MG63 (cell line): ENCODE results near the gene ARID3A. TPM values are rescaled to one million over a fixed set of nuclear protein-coding genes. Genes with fewer than 3 reads are reported as not detected.
A peak's percentile ranks its signal among the peaks of the same experiment; 100 is the strongest.

Source experiments
- DNase-seq: peaks from one replicate; pipeline ENCODE4 v3.0.0-alpha.2; 2020
- H3K27me3 ChIP-seq: fragments of 250-450 bp; sonication (Bioruptor Pico); 2 replicates; pipeline ENCODE4 v1.5.1; 2020; ENCODE audit warnings: mild to moderate bottlenecking, moderate library complexity
- H3K36me3 ChIP-seq: fragments of 250-450 bp; sonication (Bioruptor Pico); 2 replicates; pipeline ENCODE4 v1.5.1; 2020; ENCODE audit warnings: mild to moderate bottlenecking, moderate library complexity
- H3K4me3 ChIP-seq: fragments of 250-450 bp; sonication (Bioruptor Pico); 2 replicates; pipeline ENCODE4 v1.5.1; 2020; ENCODE audit warnings: mild to moderate bottlenecking, moderate library complexity
- H3K9me3 ChIP-seq: fragments of 250-450 bp; sonication (Bioruptor Pico); 2 replicates; pipeline ENCODE4 v1.5.1; 2020; ENCODE audit warnings: mild to moderate bottlenecking, moderate library complexity
- total RNA-seq: library from RNA; depleted of rRNA; stranded (reverse); fragments of >200 nt; shearing (Covaris generic); gene quantifications from 2 replicates; pipeline ENCODE4 v1.2.3, GENCODE V29; 2014; ENCODE audit warnings: low replicate concordance

ARID3A gene
- total RNA-seq, 1 experiment from 2014 or later, result 6.6 TPM

- H3K36me3 ChIP-seq, result peaks cover 11% of the 10 kb centered on the region
These were observed 68.1 kb downstream of the ARID3A start for GRCh38 chr19:993831-994393.

GRCh38 chr19:994516-994915, 68.7 kb downstream of the ARID3A start:
- no peak for DNase-seq
- Histone ChIP-seq H3K4me3 (no peak overlapping the region), H3K36me3 (peaks cover 11% of the 10 kb centered on the region), H3K9me3 (no peaks in the 10 kb centered on the region), H3K27me3 (peaks cover 7% of the 10 kb centered on the region)

More at GRCh38 chr19:993831-994393, 68.1 kb downstream of the ARID3A start:
- Histone ChIP-seq H3K4me3 (no peak overlapping the region), H3K9me3 (no peaks in the 10 kb centered on the region), H3K27me3 (peaks cover 1% of the 10 kb centered on the region)
- no peak for DNase-seq

- DNase-seq, result no peak
- Histone ChIP-seq H3K27me3 (peaks cover 9% of the 10 kb centered on the region), H3K36me3 (peaks cover 11% of the 10 kb centered on the region), H3K9me3 (no peaks in the 10 kb centered on the region), H3K4me3 (no peak overlapping the region)
These were observed 69.4 kb downstream of the ARID3A start for GRCh38 chr19:995051-995827.

DNA sequence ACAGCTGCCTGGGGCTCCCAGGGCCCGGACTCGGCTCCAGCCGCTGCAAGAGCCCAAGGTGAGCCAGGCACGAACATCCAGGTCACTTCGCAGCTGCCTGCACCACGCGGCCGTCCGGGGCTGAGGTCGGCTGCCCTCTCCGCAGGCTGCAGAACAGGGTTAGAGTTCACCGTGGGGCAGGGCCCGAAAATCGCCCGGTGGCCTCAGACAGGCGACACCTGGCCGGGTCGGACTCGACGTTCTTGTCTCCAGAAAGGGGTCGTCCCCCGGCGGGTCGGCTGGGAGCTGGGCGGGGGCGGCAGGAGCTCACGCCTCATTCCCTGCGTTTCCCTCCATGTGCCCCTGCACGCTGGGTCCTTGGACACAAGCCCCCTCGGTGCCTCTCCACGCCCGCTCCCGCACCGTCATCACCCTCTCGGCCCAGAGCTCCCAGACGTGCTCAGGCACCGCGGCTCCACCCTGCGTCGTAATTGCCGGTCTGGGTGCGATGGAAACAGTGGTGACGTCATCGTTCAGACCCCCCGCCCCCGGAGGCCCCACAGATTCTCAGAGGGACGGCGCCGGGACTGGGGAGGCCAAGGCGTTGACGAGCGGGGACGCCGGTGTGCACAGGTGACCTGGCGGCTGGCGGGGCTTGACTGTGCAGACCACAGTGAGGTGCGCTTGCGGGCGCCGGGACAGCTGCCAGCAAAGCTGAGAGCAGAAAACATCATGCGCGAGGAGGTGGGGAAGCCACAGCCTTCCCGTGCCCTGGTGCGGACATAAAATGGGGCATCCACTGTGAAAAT, 70.4 kb downstream of the ARID3A start:
- Histone ChIP-seq H3K4me3 (no peak overlapping the region), H3K36me3 (peaks cover 6% of the 10 kb centered on the region), H3K27me3 (peaks cover 9% of the 10 kb centered on the region), H3K9me3 (no peaks in the 10 kb centered on the region)
- no peak for DNase-seq

GRCh38 chr19:998064-998463, 72.2 kb downstream of the ARID3A start:
- H3K36me3 ChIP-seq, result peaks cover 4% of the 10 kb centered on the region
- no peak for DNase-seq
- H3K4me3 ChIP-seq, result no peak overlapping the region
- H3K27me3 ChIP-seq, result peaks cover 9% of the 10 kb centered on the region
- H3K9me3 ChIP-seq, result no peaks in the 10 kb centered on the region

GRCh38 chr19:999379-999719, 73.5 kb downstream of the ARID3A start:
- H3K4me3 ChIP-seq, result no peak overlapping the region
- no peak for DNase-seq
- H3K9me3 ChIP-seq, result no peaks in the 10 kb centered on the region
- peaks cover 9% of the 10 kb centered on the region for H3K27me3 ChIP-seq
- peaks cover 1% of the 10 kb centered on the region for H3K36me3 ChIP-seq

DNA sequence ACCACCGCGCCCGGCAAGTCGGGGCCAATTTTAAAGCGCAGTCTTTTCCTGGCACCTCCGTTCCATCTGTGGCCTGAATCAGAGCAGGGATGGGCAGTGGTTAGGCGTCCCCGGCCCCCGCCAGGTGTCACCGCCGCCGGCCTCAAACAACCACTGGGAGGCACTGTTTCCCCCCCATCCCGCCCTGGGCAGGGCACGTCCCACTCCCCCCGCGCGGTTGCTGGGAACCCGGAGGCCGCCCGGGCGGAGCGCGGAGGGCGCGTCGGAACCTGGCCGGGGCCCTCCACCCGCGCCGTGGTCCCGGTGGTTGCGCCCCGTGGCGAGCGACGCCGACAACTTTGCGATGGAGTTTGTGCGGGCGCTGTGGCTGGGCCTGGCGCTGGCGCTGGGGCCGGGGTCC, 74.3 kb downstream of the ARID3A start, which contains the start of gene GRIN3B:
Gene GRIN3B (plus strand): TSS at position 325 of the 400 bp plus-strand sequence. CDS start 19 bp downstream, at position 344.
- Histone ChIP-seq H3K27me3 (peaks cover 9% of the 10 kb centered on the region), H3K4me3 (no peak within 1 kb of the TSS)
- DNase-seq, result peak; percentile 47

DNA sequence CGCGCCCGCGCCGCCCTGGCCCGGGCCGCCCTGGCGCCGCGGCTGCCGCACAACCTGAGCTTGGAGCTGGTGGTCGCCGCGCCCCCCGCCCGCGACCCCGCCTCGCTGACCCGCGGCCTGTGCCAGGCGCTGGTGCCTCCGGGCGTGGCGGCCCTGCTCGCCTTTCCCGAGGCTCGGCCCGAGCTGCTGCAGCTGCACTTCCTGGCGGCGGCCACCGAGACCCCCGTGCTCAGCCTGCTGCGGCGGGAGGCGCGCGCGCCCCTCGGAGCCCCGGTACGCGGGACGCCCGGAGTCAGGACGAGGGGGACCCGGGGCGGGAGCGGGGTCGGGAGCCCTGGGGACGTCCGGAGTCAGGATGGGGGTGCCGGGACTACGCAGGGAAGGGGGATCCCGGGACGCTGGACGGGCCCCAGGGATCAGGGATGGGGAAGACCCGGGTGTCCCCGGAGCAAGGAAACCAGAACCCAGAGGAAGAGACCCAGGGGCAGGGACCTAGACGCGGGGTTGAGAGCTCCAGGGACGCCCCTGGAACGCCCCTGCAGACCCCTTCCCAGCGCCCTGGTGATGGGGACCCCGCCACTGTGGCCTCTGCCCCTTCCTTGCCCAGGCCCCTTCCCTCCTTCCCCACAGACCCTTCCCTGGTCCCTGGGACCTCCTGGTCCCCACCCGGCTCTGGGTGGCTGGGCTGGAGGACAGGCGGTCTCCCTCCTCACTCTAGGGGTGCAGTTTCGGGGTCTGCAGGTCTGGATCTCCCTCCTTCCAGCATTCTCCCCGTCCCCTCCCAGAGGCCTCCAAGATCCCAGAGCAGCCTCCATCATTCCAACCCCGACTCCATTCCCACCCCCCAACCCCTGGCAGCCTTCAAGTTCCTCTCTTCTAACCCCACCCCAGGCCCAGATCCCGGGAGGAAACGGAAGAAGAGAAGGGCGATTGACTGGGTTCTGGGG, 75.0 kb downstream of the ARID3A start:
- no peaks in the 10 kb centered on the region for H3K9me3 ChIP-seq
- no peaks in the 10 kb centered on the region for H3K36me3 ChIP-seq
- DNase-seq, result no peak
- no peak overlapping the region for H3K4me3 ChIP-seq
- peaks cover 9% of the 10 kb centered on the region for H3K27me3 ChIP-seq

More for the DNA sequence above, 74.3 kb downstream of the ARID3A start, which contains the start of gene GRIN3B:
- Histone ChIP-seq H3K9me3 (no peaks in the 10 kb centered on the region), H3K36me3 (no peaks in the 10 kb centered on the region)

- H3K27me3 ChIP-seq, result peaks cover 9% of the 10 kb centered on the region
- no peaks in the 10 kb centered on the region for H3K36me3 ChIP-seq
- no peak overlapping the region for H3K4me3 ChIP-seq
- H3K9me3 ChIP-seq, result no peaks in the 10 kb centered on the region
- no peak for DNase-seq
These were observed 75.8 kb downstream of the ARID3A start for GRCh38 chr19:1001538-1002166.

DNA sequence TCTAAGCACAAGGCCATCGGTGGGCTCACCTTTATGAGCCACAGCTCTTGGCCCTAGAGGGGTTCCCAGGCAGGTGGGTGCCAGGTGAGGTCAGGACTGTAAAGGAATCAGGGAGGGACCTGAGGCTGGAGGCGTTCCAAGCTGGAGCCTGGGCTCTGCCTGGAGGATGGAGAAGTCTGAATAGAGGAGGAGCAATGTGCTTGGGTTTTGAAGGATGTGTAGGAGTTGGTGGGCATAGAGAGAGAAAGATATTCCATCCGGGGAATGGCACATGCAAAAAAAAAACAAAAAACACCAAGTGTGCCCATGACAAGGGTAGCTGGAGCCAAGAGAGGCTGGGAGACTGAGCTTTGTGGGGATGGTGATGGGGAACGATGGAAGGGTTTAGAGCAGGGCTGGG, 76.8 kb downstream of the ARID3A start:
- H3K27me3 ChIP-seq, result peaks cover 9% of the 10 kb centered on the region
- no peak overlapping the region for H3K4me3 ChIP-seq
- DNase-seq, result no peak
- no peaks in the 10 kb centered on the region for H3K36me3 ChIP-seq
- H3K9me3 ChIP-seq, result no peaks in the 10 kb centered on the region

- Histone ChIP-seq H3K4me3 (no peak overlapping the region), H3K9me3 (no peaks in the 10 kb centered on the region), H3K36me3 (no peaks in the 10 kb centered on the region), H3K27me3 (peaks cover 9% of the 10 kb centered on the region)
- no peak for DNase-seq
These were observed 77.4 kb downstream of the ARID3A start for GRCh38 chr19:1003283-1003682.

- Histone ChIP-seq H3K9me3 (no peaks in the 10 kb centered on the region), H3K27me3 (peaks cover 4% of the 10 kb centered on the region), H3K36me3 (no peaks in the 10 kb centered on the region), H3K4me3 (no peak overlapping the region)
- DNase-seq, result no peak
These were observed 78.5 kb downstream of the ARID3A start for GRCh38 chr19:1004204-1004802.

- Histone ChIP-seq H3K27me3 (no peaks in the 10 kb centered on the region; the same call in 1 of the 2 replicates), H3K4me3 (no peak overlapping the region), H3K36me3 (no peaks in the 10 kb centered on the region), H3K9me3 (no peaks in the 10 kb centered on the region)
- no peak for DNase-seq
These were observed 79.2 kb downstream of the ARID3A start for GRCh38 chr19:1004803-1005664.

DNA sequence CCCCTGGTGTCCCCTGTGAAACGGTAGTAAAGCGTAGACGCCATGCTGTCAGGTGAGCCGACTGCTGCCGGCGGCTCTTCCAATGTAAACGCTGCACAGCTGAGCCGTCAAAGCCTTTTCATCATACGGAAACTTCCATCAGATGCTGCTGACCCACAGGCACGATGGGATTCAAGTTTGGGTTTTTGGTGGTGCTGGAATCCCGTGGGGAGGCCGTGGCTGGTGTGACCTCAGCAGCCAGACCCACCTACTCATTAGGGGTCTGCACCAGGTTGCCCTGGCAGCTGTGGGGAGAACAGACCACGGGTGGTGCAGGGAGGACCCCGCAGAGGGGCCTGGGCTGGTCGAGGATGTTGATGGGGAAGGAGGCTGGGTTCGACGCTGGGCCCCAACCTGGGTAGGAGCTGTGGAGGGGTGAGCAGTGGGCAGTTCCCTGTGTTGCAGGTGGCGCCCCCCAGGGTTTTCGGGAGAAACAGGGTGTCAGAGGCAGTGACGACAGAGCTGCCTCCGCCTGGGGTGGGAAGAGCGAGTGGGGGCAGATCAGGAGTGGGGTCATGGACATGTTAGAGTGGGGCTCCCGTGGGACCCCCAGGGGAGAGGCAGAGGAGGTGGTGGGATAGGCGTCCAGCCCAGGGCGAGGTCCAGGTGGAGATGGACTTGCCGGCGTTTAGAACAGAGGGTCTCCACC, 81.0 kb downstream of the ARID3A start:
- Histone ChIP-seq H3K9me3 (no peaks in the 10 kb centered on the region), H3K27me3 (no peaks in the 10 kb centered on the region), H3K36me3 (no peaks in the 10 kb centered on the region), H3K4me3 (no peak overlapping the region)
- DNase-seq, result no peak
